CD4-positive, alpha-beta T cell treated with Interleukin-6 for 4 hours (primary cell): ENCODE measurements around the gene FRMD4A.
"Not testable (repeated sequence)": the region's sequence is repeated elsewhere in the genome, so short reads cannot be mapped to it uniquely, and the experiment has no call there.

Experiments
- DNase-seq: peaks from one replicate; pipeline ENCODE4 v3.0.0-alpha.2; 2020; ENCODE audit warnings: mixed read lengths

FRMD4A gene

DNA sequence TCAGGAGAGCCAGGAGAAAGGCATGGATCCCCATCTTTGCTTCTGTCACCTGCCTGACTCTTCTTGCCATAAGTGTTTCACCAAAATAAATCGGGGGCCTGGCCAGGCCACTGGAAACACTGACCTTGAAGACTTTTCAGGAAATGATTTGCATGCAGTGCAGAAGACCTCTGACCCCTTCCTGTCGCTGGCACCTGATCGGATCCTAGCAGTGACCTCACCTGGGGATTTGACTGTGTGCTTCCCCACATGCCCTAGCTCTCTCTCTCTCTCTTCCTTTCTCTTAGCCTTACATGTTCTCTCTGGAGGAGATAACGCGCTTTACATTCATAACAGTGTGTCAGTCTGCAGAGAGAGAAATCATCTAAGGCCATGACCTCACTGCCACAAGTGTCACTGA, 500.9 kb downstream of the FRMD4A start:
- no peak for DNase-seq

- not testable (repeated sequence) for DNase-seq
Measured at GRCh38 chr10:13828284-13828683, 502.4 kb downstream of the FRMD4A start.

DNA sequence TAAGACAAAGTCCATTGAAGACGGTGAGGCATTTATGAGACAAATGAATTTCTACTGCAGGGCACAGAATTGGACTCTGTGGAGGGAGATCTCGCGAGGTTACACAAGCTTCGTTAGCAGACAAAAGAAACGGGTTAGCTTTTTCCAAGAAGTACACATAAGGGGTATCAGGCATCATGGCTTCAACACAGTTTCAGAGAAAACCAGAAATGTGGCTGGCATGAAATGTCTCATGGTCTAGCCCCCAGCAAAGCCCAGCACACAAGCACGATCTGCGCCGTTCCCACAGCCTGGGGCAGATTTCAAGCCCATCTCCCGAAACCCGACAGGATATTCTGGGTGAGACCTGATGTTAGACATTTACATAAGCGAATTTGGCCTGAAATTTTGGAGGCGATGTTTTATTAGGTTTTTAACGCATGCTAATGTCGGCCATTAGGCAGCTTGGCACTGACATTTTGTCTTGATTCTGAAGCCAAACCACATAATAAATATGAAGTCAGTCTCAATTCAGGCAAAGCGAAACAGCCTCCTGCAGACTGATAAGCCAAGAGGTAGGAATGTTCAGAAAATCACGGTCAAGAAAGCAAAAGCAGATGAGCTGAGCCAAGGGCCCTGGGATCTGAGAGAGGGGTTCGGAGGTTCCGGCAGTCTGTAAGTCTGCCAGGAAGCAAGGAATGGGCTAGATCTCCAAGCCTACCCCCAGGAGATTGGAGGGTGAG, 503.5 kb downstream of the FRMD4A start:
- DNase-seq: no peak

- DNase-seq: no peak
Measured at GRCh38 chr10:13823709-13824405, 506.9 kb downstream of the FRMD4A start.

GRCh38 chr10:13823096-13823708, 507.5 kb downstream of the FRMD4A start:
- DNase-seq: no peak

DNA sequence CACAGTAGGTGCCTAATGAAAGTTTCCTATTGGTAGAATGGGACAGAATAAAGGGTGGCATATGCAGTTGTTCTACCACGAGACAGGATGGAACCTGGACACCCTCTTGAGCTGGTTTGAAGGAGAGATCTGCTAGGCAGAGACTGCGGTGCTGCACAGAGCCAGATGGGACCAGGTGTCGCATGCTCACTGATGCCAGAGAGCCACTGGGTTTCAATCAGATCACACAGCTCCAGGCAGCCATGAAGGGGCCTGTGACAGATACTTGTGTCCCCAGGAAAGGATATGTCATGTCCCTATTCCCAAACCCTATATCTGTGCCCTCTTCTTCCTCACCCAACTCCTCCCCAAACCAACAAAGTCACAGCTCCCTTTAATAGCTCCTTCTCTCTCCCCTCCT, 508.2 kb downstream of the FRMD4A start:
- no peak for DNase-seq

DNA sequence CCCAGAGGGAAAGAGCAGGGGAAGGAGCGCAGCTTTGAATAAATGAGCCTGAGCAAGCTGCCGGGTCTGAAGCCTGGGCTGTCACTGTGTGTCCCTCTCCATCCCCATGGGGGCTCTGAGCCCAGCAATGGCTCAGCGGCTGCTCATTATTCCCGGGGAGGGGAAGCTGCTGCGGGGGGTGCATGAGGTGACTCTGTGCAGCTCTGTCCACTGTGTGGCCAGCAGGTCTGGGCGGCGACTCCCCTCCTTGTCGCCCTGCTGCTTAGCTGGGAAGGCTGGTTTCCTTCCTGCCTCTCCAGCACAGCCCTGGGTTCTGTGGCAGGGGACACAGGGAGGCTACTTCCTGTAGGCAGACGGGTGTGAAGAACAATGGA, 509.8 kb downstream of the FRMD4A start:
- DNase-seq: no peak

GRCh38 chr10:13820119-13820963, 510.4 kb downstream of the FRMD4A start:
- DNase-seq: no peak

DNA sequence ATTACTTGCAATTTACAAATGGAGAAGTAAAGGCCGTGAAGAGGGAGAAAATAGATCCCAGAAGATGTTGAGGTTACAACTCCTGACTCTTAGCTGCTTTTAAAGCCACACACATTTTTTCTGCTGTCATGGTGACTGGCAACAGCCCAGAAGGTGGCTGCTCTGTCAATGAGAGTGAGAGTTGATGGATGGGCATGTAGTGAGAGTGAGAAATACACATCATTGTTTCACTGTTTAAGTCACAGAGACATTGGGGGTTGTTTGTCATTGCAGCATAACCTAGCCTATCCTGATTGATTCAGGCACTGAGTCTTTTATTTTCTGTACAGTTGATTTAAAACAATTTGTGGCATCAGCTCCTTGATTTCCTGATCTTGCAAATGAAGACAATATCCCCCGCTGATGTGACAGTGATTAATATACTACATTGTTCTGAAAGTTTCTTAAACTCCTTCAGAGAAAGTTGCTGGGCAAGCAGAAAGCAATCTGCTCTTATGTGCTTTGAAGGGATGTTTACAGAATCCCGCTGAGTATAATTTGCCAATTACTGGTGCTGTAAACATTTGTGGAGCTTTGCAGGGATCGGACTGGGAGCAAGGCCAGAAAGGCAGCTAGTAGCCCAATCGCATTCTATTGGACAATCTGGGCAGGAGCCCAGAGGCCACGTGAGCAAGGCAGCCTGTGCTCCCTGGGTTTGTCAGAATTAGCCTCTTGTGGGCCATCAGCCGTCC, 514.4 kb downstream of the FRMD4A start:
- no peak for DNase-seq

- DNase-seq: no peak
Measured at GRCh38 chr10:13815756-13816155, 515.0 kb downstream of the FRMD4A start.

DNA sequence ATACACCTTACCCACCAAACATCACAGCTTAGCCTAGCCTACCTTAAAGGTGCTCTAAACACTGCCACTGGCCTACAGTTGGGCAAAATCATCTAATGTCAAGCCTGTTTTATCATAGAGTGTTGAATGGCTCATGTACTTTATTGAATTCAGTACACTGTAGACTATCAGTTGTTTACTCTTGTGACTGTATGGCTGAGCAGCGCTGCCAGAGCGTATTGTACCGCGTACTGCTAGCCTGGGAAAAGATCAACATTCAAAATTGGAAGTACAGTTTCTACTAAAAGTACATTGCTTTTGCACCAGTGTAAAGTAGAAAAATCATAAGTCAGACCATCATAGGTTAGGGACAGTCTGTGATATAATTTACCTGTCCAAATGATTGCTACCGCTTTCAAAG, 517.2 kb downstream of the FRMD4A start:
- no peak for DNase-seq

DNA sequence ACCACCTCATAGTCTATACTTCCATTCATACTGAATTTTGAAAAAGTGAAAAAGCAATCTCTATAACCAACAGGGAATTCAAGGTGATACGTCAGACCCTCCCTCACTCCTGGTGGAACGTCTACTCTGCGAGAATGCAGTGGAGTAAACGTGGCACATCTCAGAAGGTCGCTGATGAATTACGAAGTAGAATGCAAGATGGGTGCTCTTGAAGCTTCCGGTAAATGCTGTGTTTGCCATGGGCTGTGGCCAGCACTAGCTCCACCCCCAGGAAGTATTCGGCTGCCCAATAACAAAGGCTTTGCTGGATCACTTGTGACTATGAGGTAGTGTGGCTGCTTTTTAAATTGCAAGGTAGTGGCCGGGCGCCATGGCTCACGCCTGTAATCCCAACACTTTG, 517.9 kb downstream of the FRMD4A start:
- DNase-seq: no peak

GRCh38 chr10:13810568-13810967, 520.2 kb downstream of the FRMD4A start:
- no peak for DNase-seq

GRCh38 chr10:13809427-13809826, 521.3 kb downstream of the FRMD4A start:
- DNase-seq: no peak

- DNase-seq: no peak
Measured at GRCh38 chr10:13808556-13809391, 522.0 kb downstream of the FRMD4A start.

DNA sequence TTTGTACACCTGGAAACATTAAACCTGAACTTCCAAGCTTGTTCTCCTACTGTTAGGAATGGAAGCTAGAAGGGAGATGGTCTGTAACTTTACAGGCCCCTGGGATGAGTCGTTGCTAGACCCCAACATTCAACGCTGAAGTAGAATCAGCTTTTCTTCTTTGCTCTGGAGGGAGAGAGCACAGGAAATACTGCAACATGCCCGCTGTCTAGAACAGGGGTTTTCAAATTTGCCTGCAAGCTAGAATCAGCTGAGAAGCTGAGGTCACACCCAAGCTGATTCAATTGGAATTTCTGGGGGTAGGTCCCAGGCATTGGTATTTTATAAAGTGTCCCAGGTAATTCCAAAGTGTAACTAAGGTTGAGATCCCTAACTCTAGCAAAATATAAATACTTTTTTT, 524.3 kb downstream of the FRMD4A start:
- DNase-seq: no peak

DNA sequence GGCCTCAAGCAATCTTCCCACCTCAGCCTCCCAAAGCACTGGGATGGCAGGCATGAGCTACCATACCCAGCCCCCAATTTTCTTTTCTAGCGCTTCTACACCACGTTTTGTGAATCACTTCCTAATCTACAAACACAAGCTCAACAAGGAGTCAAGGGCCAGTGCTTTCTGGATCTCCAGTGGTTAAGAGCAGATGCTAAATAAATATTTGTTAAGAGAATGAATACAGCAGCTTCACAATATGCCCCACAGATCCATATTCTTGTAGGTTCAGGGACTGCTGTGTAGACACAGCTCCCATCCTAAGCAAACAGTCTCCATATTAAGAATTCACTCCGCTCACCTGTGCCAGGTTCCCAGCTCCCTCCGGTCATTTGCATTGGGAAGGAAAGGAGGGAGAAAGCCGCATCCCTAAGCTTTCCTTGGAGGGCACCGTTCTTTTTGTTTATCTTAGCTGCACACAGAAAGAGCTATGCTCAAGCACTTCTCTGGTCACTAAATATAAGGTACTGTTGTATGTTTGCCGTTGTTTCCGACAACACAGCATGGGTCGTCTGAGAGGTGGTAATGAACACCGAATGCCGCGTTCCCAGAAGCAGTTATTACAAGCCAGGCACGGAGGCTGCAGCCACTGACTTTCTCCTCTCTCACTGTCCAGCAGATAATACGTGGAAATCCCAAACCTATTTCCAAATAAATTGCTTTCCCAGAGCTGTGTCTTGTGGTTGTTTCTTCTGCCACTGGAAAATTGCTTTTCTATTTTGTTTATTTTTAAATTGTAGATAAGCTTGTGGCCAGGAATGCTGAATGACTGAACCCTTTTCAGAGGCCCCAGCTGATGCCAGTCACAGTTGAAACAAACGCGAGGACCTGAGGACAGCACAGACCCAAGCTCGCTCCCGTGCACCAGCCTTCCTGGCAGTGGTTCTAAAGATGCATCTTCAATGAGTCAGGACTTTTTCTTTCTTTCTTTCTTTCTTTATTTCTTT, 526.9 kb downstream of the FRMD4A start:
- no peak for DNase-seq

GRCh38 chr10:13801907-13802288, 528.8 kb downstream of the FRMD4A start:
- no peak for DNase-seq

DNA sequence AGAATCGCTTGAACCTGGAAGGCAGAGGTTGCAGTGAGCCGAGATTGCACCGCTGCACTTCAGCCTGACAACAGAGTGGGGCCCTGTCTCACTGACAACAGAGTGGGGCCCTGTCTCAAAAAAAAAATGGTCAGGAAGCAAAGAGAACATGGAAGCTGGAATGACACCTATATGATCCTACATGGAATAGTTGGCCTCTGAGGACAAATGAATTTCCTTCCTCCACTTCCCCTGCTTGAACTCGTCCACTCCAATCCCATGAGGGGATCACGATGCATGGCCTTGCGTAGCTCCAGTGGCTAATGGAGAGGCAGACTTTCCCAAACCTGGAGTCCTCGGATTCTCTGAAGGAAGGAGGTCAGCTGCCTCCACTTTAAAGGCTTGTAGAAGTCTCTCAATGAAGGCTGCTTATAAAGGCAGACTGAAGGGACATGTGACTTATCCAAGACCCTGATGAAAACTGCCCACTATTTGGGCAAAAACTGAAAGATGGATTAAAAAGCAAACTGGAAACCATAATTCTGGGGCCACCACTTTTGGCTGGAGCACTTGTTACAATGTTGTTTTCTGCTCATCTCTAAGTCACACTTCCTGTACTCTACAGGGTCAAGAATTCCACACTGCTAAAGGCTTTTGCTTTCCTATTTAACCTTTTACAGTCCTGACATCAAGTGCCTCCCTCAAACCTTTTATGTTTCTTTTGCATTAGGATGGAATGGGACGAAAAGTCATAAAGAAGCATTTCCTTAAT, 529.4 kb downstream of the FRMD4A start:
- DNase-seq: no peak

DNA sequence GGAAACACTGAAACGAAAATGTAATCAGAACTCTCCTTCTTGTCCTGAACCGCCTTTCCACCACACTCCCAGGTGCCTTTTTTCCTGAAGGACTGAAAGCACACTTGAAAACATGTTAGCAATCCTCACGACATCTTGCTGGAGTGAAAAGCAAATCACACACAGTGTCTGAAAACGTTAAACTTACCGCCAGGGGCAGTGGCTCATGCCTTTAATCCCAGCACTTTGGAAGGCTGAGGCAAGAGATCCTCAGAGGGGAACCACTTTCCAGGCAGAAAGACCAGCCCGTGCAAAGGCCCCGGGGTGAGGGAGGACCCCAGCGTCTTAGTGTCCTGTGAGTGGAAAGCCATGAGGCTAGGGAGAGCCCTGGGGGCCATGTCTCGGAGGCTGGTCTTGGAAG, 533.6 kb downstream of the FRMD4A start:
- no peak for DNase-seq
